ENCODE measurements around the gene OR4F15. TPM values are rescaled to one million over a fixed set of nuclear protein-coding genes. Genes with fewer than 3 reads are reported as not detected.

OR4F15 gene
- polyA plus RNA-seq, 4 donors, result not detected

- DNase-seq (ENCODE audit: low read depth in 4 of 4, low spot score in 3 of 4), result no peak
These were observed 8.3 kb upstream of the OR4F15 start for GRCh38 chr15:101803676-101804075.

GRCh38 chr15:101804375-101804774 is 7.6 kb upstream of the OR4F15 start:
- DNase-seq (ENCODE audit: low read depth in 4 of 4, low spot score in 3 of 4), result no peak

GRCh38 chr15:101804941-101805340 is 7.1 kb upstream of the OR4F15 start:
- no peak for DNase-seq (ENCODE audit: low read depth in 4 of 4, low spot score in 3 of 4)

- DNase-seq (ENCODE audit: low read depth in 4 of 4, low spot score in 3 of 4), result no peak
These were observed 6.2 kb upstream of the OR4F15 start for GRCh38 chr15:101805605-101806345.

- no peak for DNase-seq (ENCODE audit: low read depth in 4 of 4, low spot score in 3 of 4)
These were observed 4.6 kb upstream of the OR4F15 start for GRCh38 chr15:101807345-101807945.

- DNase-seq (ENCODE audit: low read depth in 4 of 4, low spot score in 3 of 4), result no peak
These were observed 3.8 kb upstream of the OR4F15 start for GRCh38 chr15:101808201-101808600.

GRCh38 chr15:101810456-101810855 is 1.5 kb upstream of the OR4F15 start:
- no peak for DNase-seq (ENCODE audit: low read depth in 4 of 4, low spot score in 3 of 4)

- no peak for DNase-seq (ENCODE audit: low read depth in 4 of 4, low spot score in 3 of 4)
These were observed 1.1 kb upstream of the OR4F15 start for GRCh38 chr15:101810876-101811275.

- DNase-seq (ENCODE audit: low read depth in 4 of 4, low spot score in 3 of 4), result no peak
These were observed 2.0 kb downstream of the OR4F15 start for GRCh38 chr15:101813803-101814534.

GRCh38 chr15:101820781-101821180 is 8.8 kb downstream of the OR4F15 start:
- no peak for DNase-seq (ENCODE audit: low read depth in 4 of 4, low spot score in 3 of 4)

GRCh38 chr15:101827257-101827656 is 15.3 kb downstream of the OR4F15 start:
- no peak for DNase-seq (ENCODE audit: low read depth in 4 of 4, low spot score in 3 of 4)

GRCh38 chr15:101828774-101829173 is 16.8 kb downstream of the OR4F15 start:
- DNase-seq (ENCODE audit: low read depth in 4 of 4, low spot score in 3 of 4), result no peak

GRCh38 chr15:101841656-101842055 is 29.7 kb downstream of the OR4F15 start:
- no peak for DNase-seq (ENCODE audit: low read depth in 4 of 4, low spot score in 3 of 4)

GRCh38 chr15:101844916-101845315 is 32.9 kb downstream of the OR4F15 start:
- DNase-seq (ENCODE audit: low read depth in 4 of 4, low spot score in 3 of 4), result no peak

GRCh38 chr15:101852356-101852755 is 40.4 kb downstream of the OR4F15 start:
- no peak for DNase-seq (ENCODE audit: low read depth in 4 of 4, low spot score in 3 of 4)

Other genes with a start within 250 kb of the OR4F15 start
- 10 to 100 TPM; 63.5 to 73.2 (median 69.8) TPM for gene TM2D3, start 159.8 kb upstream of the OR4F15 start, polyA plus RNA-seq (ENCODE audit: insufficient read length in 4 of 4)
- gene TARS3, start 87.7 kb upstream of the OR4F15 start, polyA plus RNA-seq (ENCODE audit: insufficient read length in 4 of 4), result 10 to 100 TPM; 16.3 to 23.0 (median 21.6) TPM
- not detected for gene OR4F6, start 8.7 kb upstream of the OR4F15 start, polyA plus RNA-seq (ENCODE audit: insufficient read length in 4 of 4)